Measurements from ENCODE around the gene PEMT.

Gene PEMT

GRCh38 chr17:17503566-17504130 is 87.9 kb downstream of the PEMT start:
- no peak for DNase-seq (ENCODE audit: low read depth in 2 of 2)

- DNase-seq (ENCODE audit: low read depth in 2 of 2): no peak
These were observed 88.6 kb downstream of the PEMT start for GRCh38 chr17:17502741-17503565.

DNA sequence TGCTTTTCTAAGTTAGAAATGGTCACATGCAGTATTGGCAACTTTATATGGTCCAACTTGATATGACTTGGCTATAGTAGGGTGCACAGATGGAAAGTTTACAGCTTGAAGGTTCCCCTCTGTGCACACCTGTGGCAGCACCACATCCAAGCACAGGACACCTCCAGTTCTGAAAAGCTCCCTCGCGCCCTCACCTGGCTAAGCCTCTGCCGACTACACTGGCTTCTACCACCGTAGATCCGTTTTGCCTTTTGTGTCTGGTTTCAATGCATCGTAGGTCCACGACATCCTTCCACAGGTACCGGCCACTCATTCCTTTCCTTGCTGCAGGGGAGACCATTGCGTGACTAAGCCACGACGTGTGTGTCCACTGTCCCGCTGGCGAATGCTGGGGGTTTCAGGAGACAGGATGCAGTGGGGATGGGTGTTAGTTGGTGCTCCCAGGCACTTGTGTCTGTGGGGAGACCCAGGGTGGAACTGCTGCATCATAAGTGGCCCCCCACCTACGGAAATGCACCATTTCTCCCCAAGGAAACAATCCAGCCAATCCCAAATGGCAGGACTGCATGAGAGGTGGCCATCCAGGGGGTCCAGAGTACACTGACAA is 90.4 kb downstream of the PEMT start:
- DNase-seq (ENCODE audit: low read depth in 2 of 2): no peak

DNA sequence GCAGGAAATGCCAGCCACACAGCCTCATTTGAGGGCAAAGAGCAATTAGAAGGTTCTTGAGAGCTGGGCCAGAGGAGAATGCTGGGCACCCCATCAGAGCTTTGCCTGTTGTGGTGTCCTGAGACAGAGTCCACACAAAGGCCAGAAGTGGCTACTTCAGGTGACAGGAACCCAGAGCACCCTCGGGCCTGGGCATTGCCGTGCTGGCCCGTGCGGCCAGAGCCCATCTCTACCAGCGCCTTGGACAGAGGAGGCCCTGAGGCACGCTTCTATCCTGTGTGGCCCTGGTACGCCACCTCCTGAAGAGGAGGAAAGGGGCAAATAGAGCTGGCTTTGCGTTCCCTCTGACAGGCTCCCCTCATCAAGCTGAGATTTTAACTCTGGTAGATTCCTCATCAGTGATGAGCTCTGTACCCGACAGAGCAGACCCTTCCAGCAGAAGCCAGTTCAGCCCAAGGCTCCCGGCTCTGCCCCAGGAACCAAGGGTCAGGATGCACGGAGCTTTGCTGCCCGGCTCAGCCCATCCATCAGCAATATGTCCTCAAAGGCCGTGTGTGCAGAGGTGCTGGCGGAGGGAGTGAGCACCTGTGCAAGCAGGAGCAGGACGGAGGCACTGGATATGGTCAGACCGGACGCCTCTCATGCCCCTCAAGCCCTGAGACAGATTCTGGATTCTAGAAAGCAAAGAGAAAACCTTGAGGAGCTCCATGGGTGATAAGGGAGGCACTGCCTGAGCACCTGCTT is 91.9 kb downstream of the PEMT start:
- DNase-seq (ENCODE audit: low read depth in 2 of 2): no peak

DNA sequence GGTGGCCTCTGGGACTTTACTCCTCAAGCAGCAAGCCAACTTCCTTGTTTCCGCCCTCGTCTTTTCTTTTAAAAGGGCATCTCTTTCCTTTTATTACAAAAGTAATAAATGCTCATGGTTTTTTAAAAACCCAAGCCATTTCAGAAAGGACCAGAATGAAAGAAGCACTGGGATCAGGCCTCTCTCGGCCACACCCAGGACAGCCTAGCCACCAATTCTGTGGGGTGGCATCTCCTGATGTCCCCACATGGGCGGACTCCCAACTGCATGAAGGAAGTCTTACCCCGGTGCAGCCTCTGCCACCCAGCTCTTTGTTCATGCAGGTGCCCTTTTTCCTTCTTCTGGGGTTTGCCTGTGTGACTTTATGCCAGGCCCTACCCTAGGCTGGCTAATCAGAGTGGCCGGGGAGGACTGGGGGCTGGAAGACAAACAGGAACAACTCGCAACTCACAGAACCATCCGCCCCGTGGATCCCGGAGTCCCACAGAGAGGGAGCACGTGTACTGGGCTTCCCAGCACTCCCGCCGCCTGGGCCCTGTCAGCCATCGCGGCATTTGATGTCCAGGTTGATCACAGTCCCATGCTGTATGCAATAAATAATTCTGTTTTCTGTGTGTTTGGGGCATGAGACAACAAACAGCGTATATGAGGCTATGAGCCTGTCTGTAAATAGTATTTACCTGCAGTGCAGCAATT is 92.8 kb downstream of the PEMT start:
- no peak for DNase-seq (ENCODE audit: low read depth in 2 of 2)

GRCh38 chr17:17497845-17498520 is 93.5 kb downstream of the PEMT start:
- DNase-seq (ENCODE audit: low read depth in 2 of 2): no peak

DNA sequence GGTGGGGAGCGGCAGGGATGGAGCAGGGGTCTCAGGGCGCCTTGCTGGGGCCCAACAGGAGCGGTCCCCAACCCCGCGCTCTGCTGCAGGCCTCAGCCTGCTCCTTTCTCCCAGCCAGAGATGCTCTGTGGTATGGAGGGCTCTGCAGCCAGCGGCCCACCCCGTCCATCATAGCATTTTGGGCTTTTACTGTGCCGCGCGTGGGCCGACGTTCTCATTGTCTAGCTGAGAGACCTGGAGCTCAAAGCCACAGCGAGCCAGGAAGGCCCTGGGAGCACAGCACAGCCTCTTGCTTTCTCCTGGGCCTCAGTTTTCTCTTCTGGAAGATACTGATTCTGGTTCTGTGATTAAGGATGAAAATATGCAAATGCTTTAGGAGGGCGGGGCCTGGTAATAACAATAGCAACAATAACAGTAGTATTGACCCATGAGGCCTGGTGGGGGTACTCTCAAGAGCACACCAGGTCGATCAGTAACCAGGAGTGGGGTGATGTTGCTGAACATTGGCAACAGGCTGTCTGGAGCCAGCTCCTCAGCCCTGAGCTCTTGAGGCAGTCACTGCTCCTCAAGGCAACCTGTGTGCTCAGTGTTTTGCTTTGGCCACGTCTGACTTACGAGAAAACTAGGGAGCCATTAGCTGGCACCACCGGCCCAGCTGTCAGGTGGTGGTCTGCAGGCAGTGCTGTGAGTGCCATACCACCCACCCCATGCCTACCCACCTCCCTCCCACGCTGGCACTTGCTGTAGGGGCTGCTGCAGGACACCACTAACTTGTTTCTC is 94.3 kb downstream of the PEMT start:
- DNase-seq (ENCODE audit: low read depth in 2 of 2): no peak

GRCh38 chr17:17496189-17497064 is 95.1 kb downstream of the PEMT start, which contains the start of gene RASD1:
TSS of gene RASD1 (minus strand) at chr17:17496395. CDS start at chr17:17496181, 214 bp downstream.
- DNase-seq (ENCODE audit: low read depth in 2 of 2): peak; percentile 48 to 73

- no peak for DNase-seq (ENCODE audit: low read depth in 2 of 2)
These were observed 95.8 kb downstream of the PEMT start for GRCh38 chr17:17495536-17496188.

DNA sequence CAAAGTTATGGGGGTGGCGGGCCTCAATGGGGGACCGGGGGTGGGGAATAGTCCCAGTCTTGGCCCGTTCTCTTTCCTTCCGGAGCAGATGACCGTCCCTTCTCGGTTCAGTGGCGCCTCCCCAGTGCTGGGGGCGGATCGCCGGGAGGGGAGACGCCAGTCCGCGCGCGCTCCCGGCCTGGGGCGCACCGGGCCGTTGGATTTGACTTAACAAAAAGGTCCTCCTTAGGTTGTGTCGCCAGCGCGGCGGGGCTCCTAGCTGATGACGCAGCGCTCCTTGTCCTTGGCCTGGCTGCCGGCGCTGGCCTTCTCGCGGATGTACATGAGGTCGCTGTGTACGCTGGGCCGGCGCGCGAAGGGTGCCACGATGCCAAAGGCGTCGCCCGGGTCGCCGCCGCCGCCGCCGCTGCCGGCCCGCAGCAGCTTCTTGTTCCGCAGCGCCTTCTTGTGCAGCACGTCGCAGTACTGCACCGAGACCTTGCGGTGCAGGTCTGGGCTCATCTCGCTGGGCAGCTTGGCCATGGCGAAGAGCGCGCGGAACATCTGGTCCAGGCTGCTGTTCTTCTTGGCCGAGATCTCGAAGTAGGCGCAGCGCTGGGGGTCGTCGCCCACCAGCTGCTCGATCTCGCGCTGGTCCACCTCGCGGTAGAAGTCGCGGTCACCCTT is 96.5 kb downstream of the PEMT start:
- no peak for DNase-seq (ENCODE audit: low read depth in 2 of 2)

DNA sequence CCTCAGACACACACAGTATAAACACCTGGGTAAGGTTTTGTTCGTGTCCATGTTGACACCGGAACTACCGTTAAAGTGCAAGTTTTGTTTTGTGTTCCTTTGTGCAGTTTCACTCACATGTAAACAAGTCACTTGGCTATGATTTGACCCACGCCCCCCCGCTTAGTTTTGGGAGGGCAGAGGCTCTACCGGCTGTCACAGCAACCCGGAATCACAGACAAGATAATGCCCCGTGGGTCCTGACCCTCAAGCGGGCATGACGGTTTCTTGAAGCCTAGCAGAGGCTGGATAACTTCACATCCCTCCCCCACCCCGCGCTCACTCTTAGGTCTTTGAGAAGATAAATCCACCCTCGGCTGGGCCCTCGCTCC is 97.0 kb downstream of the PEMT start:
- DNase-seq (ENCODE audit: low read depth in 2 of 2): no peak

DNA sequence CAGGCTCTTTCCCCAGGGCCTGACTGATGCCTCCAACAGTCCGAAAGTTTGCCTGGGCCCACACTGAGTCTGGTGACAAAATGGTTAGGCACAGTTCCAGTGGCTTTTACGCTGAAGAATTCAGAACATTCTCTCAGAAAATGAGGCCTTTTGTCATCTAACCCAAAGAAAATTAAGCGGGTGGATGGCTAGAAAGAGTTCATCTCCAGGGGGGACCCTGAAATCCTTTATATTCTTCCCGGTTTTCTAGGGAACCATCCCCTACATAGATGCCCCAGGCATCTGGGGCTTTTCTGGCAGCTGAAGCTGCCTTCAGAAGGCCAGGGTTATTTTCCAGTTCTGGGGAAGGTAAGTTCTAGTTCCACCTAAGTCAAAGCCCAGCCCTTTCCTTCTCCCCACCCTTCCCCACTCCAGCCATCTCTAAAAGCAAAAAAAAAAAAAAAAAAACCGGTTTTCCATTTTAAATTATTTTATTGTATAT is 97.5 kb downstream of the PEMT start:
- no peak for DNase-seq (ENCODE audit: low read depth in 2 of 2)

DNA sequence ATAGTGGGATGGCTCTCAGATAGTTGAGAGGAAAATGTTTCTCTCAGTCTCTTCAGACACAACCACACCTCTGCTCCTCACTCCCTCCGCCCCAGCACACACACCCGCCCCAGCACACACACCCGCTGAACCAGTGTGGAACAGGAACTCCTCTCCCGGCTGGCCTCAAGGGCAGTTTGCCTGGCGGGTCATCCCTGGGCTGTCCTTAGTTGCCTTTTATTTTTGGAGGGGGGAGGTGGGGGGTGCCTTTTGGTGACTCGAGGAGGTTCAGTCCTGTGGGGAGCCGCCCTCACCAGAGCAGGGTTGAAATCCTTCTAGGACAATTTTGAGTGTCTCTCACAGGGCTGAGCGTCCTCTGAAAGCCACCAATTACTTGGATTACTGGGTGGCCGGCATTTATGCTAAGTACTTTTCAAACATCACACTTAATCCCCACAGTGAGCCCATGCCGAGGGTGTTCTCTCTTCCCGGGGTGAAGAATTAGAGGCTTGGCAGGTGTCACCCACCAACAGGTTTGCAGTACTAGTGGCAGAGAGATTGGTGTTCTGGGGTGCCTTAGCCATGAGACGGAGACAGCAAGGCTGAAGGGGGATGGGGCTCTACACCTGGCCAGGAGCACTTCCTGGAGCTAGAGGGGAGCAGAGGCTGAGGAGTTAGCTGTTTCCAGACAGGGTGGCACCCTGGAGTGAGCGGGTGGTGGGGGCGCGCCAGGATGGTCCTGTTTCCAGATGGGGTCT is 98.1 kb downstream of the PEMT start:
- no peak for DNase-seq (ENCODE audit: low read depth in 2 of 2)

- no peak for DNase-seq (ENCODE audit: low read depth in 2 of 2)
These were observed 98.9 kb downstream of the PEMT start for GRCh38 chr17:17492571-17492970.

DNA sequence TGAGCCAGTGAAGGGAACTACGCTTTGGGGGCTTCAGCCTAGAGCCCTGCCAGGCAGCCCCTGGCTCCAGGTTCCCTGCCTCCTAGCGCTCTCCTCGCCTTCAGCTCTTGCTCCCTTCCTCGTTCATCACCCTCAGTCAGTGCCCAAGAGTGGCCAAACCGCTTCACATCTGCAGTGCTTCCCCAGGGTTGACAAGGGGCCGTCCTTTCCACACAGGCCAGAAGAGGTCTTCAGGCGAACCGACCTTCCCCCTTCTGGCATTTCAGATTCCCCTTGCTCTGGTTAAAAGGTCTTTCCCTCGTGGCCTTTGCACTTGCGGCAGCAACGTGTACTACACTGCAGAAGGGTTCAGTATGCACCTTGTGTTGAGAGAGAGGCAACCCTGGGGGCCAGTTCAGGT is 99.4 kb downstream of the PEMT start:
- DNase-seq (ENCODE audit: low read depth in 2 of 2): no peak

GRCh38 chr17:17491546-17491988 is 99.9 kb downstream of the PEMT start:
- no peak for DNase-seq (ENCODE audit: low read depth in 2 of 2)

GRCh38 chr17:17491031-17491471 is 100.5 kb downstream of the PEMT start:
- DNase-seq (ENCODE audit: low read depth in 2 of 2): no peak
